ENCODE data around the gene ETNK1. TPM values are rescaled to one million over a fixed set of nuclear protein-coding genes. Genes with fewer than 3 reads are reported as not detected.
"Not testable (repeated sequence)": the region's sequence is repeated elsewhere in the genome, so short reads cannot be mapped to it uniquely, and the experiment has no call there.

ETNK1 gene
- total RNA-seq, 4 donors from 2014 or later: 26.1 to 41.3 (median 36.8) TPM

- no peak for ATAC-seq (ENCODE audit: low FRiP score)
- no peak for TF ChIP-seq CTCF (IDR thresholded peaks at IDR 0.05)
- no peak for DNase-seq (ENCODE audit: low spot score)
These were observed 26.7 kb upstream of the ETNK1 start for GRCh38 chr12:22598141-22598762.

- no peak for TF ChIP-seq CTCF (IDR thresholded peaks at IDR 0.05)
- no peak for DNase-seq (ENCODE audit: low spot score)
- no peak for ATAC-seq (ENCODE audit: low FRiP score)
These were observed 26.2 kb upstream of the ETNK1 start for GRCh38 chr12:22598763-22599161.

GRCh38 chr12:22600181-22600580 is 24.8 kb upstream of the ETNK1 start:
- no peak for TF ChIP-seq CTCF (IDR thresholded peaks at IDR 0.05)
- ATAC-seq (ENCODE audit: low FRiP score) (no peak), DNase-seq (ENCODE audit: low spot score) (no peak)

- no peak for TF ChIP-seq CTCF (IDR thresholded peaks at IDR 0.05)
- no peak for ATAC-seq (ENCODE audit: low FRiP score)
- DNase-seq (ENCODE audit: low spot score): no peak
These were observed 15.5 kb upstream of the ETNK1 start for GRCh38 chr12:22609501-22609900.

GRCh38 chr12:22610131-22610530 is 14.8 kb upstream of the ETNK1 start:
- no peak for TF ChIP-seq CTCF (IDR thresholded peaks at IDR 0.05)
- ATAC-seq (ENCODE audit: low FRiP score) (no peak), DNase-seq (ENCODE audit: low spot score) (no peak)

DNA sequence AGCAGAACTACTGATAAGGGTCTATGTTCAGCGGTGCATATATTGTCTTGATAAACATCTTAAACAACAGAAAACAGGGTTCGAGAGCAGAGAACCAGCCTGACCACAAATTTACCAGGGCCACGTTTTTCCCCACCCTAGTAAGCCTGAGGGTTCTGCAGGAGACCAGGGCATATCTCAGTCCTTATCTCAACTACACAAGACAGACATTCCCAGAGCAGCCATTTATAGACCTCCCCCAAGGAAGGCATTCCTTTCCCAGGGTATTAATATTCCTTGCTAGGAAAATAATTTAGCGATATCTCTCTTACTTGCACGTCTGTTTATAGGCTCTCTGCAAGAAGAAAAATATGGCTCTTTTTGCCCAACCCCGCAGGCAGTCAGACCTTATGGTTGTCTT is 12.1 kb upstream of the ETNK1 start:
- not testable (repeated sequence) for ATAC-seq (ENCODE audit: low FRiP score)

DNA sequence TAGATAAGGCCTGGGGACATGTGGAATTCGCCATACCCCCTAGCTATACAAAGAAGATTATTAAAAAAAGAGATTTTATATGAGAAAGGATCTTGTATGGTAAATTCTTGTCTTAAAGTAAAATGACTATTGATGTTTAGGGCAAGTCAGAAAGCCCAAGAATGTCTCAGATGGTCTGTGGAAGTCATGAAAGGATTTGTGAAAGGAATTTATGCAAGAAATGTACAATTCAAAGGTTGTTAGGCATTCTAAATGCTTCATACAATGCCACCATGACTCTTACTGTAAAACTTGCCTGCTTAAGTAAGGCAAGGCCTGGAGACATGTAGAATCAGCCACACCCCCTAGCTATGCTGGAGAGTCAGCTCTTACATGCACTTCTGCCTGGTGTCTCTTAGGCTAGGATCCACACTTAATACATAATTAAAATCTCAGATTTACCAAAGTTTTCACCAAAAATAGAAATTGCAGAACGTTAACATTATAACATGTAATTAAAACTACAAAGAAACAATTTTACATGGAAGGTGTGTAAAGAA is 8.9 kb upstream of the ETNK1 start:
- ATAC-seq (ENCODE audit: low FRiP score): no peak
- no peak for DNase-seq (ENCODE audit: low spot score)
- no peak for TF ChIP-seq CTCF (IDR thresholded peaks at IDR 0.05)

More for the DNA sequence above, 12.1 kb upstream of the ETNK1 start:
- DNase-seq (ENCODE audit: low spot score): not testable (repeated sequence)

Measured in omental fat pad (tissue), 4 donors.